Muscle layer of duodenum (tissue), 2 donors: ENCODE data around the gene FILIP1.

ENCODE experiments used
- H3K27ac ChIP-seq: one replicate; pipeline ENCODE4 v1.7.0; 2013; ENCODE audit warnings: mild to moderate bottlenecking, low read length
- H3K27me3 ChIP-seq: one replicate; pipeline ENCODE4 v1.7.0; 2013; ENCODE audit warnings: low read depth, mild to moderate bottlenecking, control low read depth, low read length
- H3K36me3 ChIP-seq, 2 donors: one replicate each; pipeline ENCODE4 v1.7.0; 2013; ENCODE audit warnings: low read length in 2 of 2, control low read depth in 1 of 2, mild to moderate bottlenecking in 1 of 2; ENCODE audit not compliant: insufficient read depth in 2 of 2, control insufficient read depth in 1 of 2
- H3K4me1 ChIP-seq, 2 donors: one replicate each; pipeline ENCODE4 v1.7.0; 2013; ENCODE audit warnings: low read length in 2 of 2, mild to moderate bottlenecking in 2 of 2, control low read depth in 1 of 2, moderate library complexity in 1 of 2; ENCODE audit not compliant: insufficient read depth in 2 of 2, control insufficient read depth in 1 of 2
- H3K4me3 ChIP-seq, 2 donors: one replicate each; pipeline ENCODE4 v1.7.0; 2013; ENCODE audit warnings: low read length in 2 of 2, low read depth in 1 of 2, mild to moderate bottlenecking in 1 of 2
- H3K9me3 ChIP-seq, 2 donors: one replicate each; pipeline ENCODE4 v1.7.0; 2013; ENCODE audit warnings: low read length in 2 of 2, control low read depth in 1 of 2, mild to moderate bottlenecking in 1 of 2; ENCODE audit not compliant: control insufficient read depth in 1 of 2
- donor health status: healthy.

FILIP1 gene

DNA sequence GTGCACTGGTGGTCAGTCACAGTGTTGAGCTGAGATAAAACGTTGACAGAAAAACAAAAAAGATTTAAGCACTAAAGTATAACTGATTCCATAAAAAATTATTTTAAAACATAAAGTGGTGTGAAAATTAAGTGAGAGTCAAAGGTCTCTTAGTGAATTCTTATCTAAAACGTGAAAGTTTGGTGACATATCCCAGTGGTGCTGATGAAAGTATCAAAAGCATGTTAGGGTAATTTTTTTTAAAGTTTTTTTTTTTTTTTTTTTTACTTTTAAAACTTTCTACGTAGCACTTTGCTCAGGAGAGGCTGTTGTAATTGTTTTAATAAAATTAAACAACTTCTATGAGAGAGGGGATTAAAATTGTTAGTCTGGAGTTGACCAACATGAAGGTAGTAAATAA is 143.4 kb downstream of the FILIP1 start:
- no peaks in the 10 kb centered on the region for H3K27me3 ChIP-seq
- H3K9me3 ChIP-seq: no peaks in the 10 kb centered on the region
- H3K4me3 ChIP-seq: no peak overlapping the region
- H3K36me3 ChIP-seq: no peaks in the 10 kb centered on the region
- peaks cover 0 to 2% of the 10 kb centered on the region in 2 donors for H3K4me1 ChIP-seq
- no peak overlapping the region for H3K27ac ChIP-seq

DNA sequence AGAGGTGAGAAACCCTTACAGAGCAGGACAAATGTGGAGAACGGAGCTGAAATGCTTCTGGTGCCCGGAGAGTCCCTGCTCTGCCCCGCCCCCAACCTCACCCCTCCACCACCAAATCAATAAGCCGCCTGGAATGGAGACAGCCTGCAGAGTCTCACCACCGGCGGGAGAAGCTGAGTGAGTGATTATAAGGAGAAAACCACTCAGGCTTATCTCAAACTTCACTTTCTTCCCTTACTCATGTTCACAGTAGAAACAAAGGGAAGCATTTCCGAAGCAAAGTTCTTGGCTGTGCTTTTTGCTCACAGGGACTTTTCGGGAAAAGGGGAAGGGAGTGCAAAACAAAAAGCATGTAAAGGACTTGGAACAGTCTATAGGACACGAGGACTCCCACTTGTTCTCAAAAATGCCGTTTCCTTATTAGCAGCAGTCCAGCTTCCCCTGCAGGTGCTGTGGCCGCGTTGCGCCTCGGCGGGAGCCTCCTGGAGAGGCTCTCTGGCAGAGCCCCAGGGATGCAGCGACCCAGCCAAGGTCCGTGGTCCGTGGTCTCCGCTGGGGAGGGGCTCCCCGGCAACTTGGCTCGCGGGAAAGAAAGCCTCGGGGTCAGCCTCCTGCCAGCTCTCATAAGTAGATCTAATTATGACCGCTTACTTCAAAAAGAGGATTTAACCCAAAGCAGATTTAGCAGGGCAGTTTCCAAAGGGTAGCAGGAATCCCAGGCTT is 144.2 kb downstream of the FILIP1 start:
- Histone ChIP-seq H3K9me3 (no peaks in the 10 kb centered on the region), H3K27me3 (no peaks in the 10 kb centered on the region), H3K36me3 (no peaks in the 10 kb centered on the region), H3K27ac (no peak overlapping the region), H3K4me1 (peaks cover 0 to 2% of the 10 kb centered on the region in 2 donors), H3K4me3 (peak overlapping the region; percentile 43 to 63)

DNA sequence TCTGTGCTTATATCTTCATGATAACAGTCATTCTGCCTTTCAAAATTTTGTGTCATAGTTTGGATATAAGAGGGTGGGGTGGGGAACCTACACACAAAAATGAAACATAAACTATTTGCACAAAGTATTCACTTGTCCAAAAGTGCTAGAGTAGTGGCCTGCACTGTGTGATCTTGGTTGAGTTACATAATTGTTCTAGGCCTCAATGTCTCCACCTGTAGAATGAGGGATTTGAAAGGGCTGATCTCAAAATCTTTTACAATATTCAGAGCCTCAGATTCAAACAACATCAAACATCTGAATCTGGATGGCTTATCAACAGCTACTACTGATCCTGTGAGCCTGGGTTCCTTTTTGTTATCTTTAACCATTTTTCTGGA is 144.7 kb downstream of the FILIP1 start:
- H3K27ac ChIP-seq: no peak overlapping the region
- peaks cover 0 to 2% of the 10 kb centered on the region in 2 donors for H3K4me1 ChIP-seq
- no peaks in the 10 kb centered on the region for H3K9me3 ChIP-seq
- H3K27me3 ChIP-seq: no peaks in the 10 kb centered on the region
- no peaks in the 10 kb centered on the region for H3K36me3 ChIP-seq
- H3K4me3 ChIP-seq: peak overlapping the region; percentile 43 to 63

DNA sequence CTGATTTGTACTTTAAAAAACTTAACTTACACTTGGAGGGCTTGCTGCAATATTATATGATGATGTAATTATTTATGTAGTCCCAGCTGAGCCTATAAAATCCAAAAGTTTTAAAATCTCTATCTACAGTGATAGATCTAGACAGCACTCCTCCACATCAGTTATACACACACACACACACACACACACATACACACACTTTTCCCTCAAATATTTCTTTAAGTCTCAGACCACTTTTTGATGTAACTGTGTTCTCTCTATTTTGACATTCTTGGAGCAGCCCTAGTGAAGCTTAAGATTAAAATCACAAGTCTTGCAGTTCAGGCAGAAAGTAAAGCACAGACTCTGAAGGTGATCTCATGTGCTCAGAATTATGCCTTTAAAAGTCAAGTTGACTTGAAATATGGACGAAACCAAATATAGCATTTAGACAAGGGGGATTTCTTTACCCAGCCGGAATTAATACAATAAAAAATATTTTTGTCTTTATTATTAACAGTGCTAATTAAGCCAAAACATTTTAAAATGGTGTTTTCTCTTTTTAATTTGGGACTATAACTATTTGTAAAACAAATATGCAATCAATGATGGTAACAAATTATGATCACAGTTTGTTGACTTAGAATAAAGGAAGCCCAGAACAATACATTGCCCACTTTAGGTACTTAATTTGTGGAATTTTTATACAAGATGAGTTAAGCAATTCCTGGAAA is 145.5 kb downstream of the FILIP1 start:
- no peaks in the 10 kb centered on the region for H3K36me3 ChIP-seq
- no peak overlapping the region for H3K27ac ChIP-seq
- no peaks in the 10 kb centered on the region for H3K9me3 ChIP-seq
- no peak overlapping the region for H3K4me3 ChIP-seq
- no peaks in the 10 kb centered on the region for H3K27me3 ChIP-seq
- peaks cover 0 to 2% of the 10 kb centered on the region in 2 donors for H3K4me1 ChIP-seq

DNA sequence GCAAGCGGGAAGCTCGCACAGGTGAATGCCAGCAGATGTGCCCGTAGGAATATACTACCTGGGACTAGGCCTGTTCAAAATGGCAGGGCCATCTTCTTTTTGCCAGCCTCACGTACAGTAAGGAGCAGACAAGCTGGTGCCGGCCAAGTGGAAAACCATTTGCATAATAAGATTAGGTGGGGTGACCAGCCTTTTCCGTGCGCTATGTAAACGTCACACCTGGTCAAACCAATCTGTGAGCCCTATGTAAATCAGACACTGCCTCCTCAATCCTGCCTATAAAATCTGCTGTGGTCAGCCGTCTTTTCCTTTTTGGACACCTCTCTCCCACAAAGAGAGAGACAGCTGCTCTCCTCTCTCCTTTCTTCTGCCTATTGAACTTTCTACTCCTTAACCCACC is 148.2 kb downstream of the FILIP1 start:
- no peaks in the 10 kb centered on the region for H3K9me3 ChIP-seq
- no peaks in the 10 kb centered on the region for H3K27me3 ChIP-seq
- H3K4me1 ChIP-seq: peaks cover 0 to 2% of the 10 kb centered on the region in 2 donors
- no peak overlapping the region for H3K4me3 ChIP-seq
- H3K36me3 ChIP-seq: peaks cover 0 to 8% of the 10 kb centered on the region in 2 donors
- H3K27ac ChIP-seq: no peak overlapping the region

DNA sequence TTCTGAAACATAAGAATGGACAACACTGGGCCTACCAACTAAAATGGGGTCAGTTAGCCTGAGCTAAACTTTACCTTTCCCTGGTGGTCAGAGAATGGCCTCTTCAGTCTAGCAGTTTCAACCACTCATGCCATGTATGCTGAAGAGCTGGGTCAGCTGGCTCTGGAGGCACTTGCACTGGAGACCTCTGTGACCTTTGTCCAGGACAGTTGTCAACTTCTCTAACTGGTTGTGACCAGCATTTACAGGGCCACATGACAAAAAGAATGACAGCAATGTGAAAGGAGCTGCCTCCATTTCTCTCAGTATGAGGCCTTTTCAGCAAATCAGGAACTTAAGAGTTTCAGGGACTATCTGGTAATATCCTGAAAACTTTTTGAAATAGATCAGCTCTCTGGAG is 149.1 kb downstream of the FILIP1 start:
- no peaks in the 10 kb centered on the region for H3K27me3 ChIP-seq
- no peaks in the 10 kb centered on the region for H3K9me3 ChIP-seq
- peaks cover 0 to 2% of the 10 kb centered on the region in 2 donors for H3K4me1 ChIP-seq
- H3K27ac ChIP-seq: no peak overlapping the region
- H3K36me3 ChIP-seq: peaks cover 0 to 8% of the 10 kb centered on the region in 2 donors
- no peak overlapping the region for H3K4me3 ChIP-seq

DNA sequence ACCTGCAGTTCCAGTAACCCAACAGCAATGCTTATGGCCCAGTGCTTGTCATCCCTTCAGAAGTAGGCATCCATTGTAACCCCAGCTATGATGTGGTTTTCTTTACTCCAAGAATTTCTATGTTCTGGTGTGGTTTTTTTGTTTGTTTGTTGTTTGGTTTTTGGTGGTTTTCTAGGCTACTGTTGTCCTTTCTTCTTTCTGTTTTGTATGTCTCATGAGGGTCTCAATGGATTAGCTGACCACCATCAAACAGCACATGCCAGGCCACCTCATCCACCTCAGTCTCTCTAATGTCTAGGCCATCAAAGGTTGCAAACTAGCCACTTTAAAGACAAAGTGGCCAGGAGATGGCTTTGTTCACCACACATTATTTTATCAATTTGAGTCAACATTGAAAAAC is 149.6 kb downstream of the FILIP1 start:
- H3K9me3 ChIP-seq: no peaks in the 10 kb centered on the region
- H3K27me3 ChIP-seq: no peaks in the 10 kb centered on the region
- peaks cover 0 to 8% of the 10 kb centered on the region in 2 donors for H3K36me3 ChIP-seq
- H3K4me3 ChIP-seq: no peak overlapping the region
- H3K27ac ChIP-seq: no peak overlapping the region
- H3K4me1 ChIP-seq: peaks cover 0 to 2% of the 10 kb centered on the region in 2 donors

DNA sequence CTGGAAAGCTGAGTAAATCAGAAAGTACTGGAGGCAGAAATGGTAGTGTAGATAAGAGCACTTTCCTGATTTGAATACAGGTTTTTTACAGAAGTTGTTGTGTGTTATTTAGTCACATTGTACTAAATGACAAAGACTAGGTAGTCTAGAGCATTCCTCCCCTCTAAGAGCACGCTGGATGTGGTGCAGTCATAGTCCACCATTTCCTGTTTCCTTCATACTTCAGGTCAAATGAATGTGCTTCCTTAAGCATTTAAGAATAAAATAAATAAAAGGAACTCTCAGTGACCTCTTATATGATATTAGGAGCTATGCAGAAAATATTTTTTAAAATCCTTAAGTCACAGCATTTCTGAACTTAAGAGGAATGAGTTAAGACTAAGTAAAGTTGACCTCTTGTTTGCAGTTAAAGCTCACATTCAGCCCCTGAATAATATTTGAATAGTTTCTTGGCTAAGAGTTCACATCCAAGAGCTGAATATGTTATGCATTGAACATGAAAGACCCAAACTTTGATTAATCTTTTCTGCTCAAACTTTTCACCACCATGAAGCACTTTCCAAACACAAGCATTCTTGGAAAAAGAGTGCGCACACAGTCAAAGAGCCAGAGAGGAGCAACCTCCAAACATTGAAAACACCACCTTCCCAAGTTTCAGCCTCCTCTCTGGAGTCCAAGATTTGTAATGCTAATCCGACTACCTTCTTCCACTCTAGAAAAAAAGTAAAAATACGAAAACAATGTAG is 155.6 kb downstream of the FILIP1 start:
- H3K4me3 ChIP-seq: no peak overlapping the region
- H3K27ac ChIP-seq: no peak overlapping the region
- H3K36me3 ChIP-seq: peaks cover 0 to 12% of the 10 kb centered on the region in 2 donors
- peaks cover 12 to 25% of the 10 kb centered on the region in 2 donors for H3K4me1 ChIP-seq
- no peaks in the 10 kb centered on the region for H3K9me3 ChIP-seq
- H3K27me3 ChIP-seq: no peaks in the 10 kb centered on the region

DNA sequence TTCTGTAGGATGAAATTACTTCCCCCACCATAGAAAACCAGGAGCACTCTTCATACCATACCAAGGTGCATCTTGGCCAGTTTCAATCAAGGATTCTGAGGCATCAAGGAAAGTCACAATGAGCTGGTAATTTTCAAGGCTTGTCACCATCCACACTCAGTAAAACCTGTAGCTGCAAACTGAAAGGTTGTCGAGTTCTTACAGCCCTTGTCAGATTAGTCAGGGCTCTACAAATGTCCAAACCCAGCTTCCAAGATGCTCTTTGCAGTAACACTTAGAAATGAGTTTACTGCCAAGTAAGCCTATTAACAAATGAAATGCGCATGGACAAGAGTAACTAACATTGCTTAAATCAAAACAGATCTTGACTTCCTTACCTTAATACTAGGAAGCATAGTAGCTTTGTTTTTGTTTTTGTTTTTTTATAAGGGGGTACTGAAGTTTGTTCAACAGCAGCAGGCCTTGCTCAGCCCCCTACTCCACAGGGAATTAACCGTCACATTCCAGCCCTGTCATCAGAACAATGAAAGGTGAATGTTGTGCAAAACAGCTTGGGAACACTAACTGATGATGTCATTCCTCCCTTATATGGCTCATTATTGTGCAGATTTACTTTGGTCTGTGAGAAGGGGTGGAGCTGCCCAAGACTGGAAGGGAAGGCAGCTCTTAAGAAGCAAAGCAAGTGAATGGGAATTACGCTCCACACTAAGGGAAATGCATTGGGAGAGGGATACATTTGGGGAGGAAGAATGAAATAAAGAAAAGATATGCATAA is 159.1 kb downstream of the FILIP1 start:
- Histone ChIP-seq H3K4me1 (peaks cover 12 to 25% of the 10 kb centered on the region in 2 donors), H3K36me3 (peaks cover 0 to 5% of the 10 kb centered on the region in 2 donors), H3K27me3 (no peaks in the 10 kb centered on the region), H3K4me3 (peak overlapping the region in 1 of 2 donors; percentile 1), H3K9me3 (no peaks in the 10 kb centered on the region), H3K27ac (peak overlapping the region; percentile 57)

DNA sequence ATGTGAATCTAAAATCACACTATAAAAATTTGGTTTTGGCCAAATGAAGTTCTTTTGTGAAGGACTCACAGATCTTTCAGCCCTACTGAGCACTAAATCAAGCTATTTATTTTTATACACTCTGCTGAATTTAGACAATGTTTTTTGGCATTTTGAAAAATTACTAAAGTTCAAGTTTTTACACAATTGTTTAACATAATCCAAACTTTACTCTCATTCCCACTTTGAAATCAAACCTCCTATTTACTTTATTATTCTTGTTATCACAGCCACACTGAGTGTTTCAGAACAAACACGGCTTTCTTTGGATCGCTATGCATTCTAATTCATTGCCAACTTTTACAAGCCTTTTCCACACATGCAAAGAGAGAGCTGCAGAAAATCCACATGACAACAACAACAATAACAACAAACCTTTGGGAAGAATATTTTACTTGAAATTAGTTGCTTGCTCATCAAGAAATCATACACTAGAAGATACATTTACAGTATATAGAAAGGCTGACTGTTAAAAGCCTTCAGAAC is 159.9 kb downstream of the FILIP1 start:
- no peaks in the 10 kb centered on the region for H3K27me3 ChIP-seq
- peaks cover 12 to 25% of the 10 kb centered on the region in 2 donors for H3K4me1 ChIP-seq
- H3K9me3 ChIP-seq: no peaks in the 10 kb centered on the region
- H3K4me3 ChIP-seq: no peak overlapping the region
- H3K27ac ChIP-seq: no peak overlapping the region
- peaks cover 0 to 5% of the 10 kb centered on the region in 2 donors for H3K36me3 ChIP-seq
